Breast epithelium (tissue), 4 donors: ENCODE measurements around the gene IGF2BP1. TPM values are rescaled to one million over a fixed set of nuclear protein-coding genes. Genes with fewer than 3 reads are reported as not detected.

Experiments used
- DNase-seq, 2 donors: peaks; one replicate each; pipeline ENCODE4 v3.0.0-alpha.2; 2019; ENCODE audit warnings: low spot score in 2 of 2
- H3K27ac ChIP-seq, 2 donors: fragments of 200-600 bp; sonication (generic) in 1 of 2; one replicate each; pipeline ENCODE4 v1.5.1; 2016 to 2019; ENCODE audit warnings: mild to moderate bottlenecking in 1 of 2
- H3K27me3 ChIP-seq, 2 donors: fragments of 200-600 bp; sonication (generic) in 1 of 2; one replicate each; pipeline versions ENCODE4 v1.5.1 to v1.6.0; 2017 to 2019; ENCODE audit warnings: control low read depth in 1 of 2, mild to moderate bottlenecking in 1 of 2
- H3K36me3 ChIP-seq: fragments of 200-600 bp; one replicate; pipeline ENCODE4 v1.5.1; 2019
- H3K4me1 ChIP-seq, 2 donors: fragments of 200-600 bp; sonication (generic); one replicate each; pipeline ENCODE4 v1.5.1; 2016 to 2019; ENCODE audit warnings: control low read depth in 1 of 2
- H3K4me3 ChIP-seq, 3 donors: fragments of 200-600 bp; sonication (generic); 1 replicate in 2 of 3; 2 replicates in 1 of 3; pipeline ENCODE4 v1.5.1; 2016 to 2019; ENCODE audit warnings: mild to moderate bottlenecking in 3 of 3, moderate library complexity in 2 of 3
- H3K9me3 ChIP-seq, 2 donors: fragments of 200-600 bp; sonication (generic) in 1 of 2; one replicate each; pipeline ENCODE4 v1.5.1; 2016 to 2019; ENCODE audit warnings: control low read depth in 1 of 2
- POLR2A ChIP-seq: fragments of 450-650 bp; IDR thresholded peaks from one replicate; pipeline ENCODE4 v1.6.1; 2016; ENCODE audit warnings: antibody characterized with exemption, mild to moderate bottlenecking, moderate library complexity
- POLR2AphosphoS5 ChIP-seq, 3 donors: sonication (generic); formaldehyde crosslinking; IDR thresholded peaks; one replicate each; pipeline ENCODE4 v1.6.1; 2017; ENCODE audit warnings: antibody characterized with exemption in 3 of 3
- intact Hi-C: fragments of 100-400 bp; cut with DNase I; formaldehyde crosslinking; loops from one replicate; pipeline ENCODE4 v1.15.1; 2023; ENCODE audit warnings: low total_unique reads
- total RNA-seq, 3 donors: library from RNA; depleted of rRNA; stranded (reverse); fragments of >200 nt; gene quantifications; one replicate each; pipeline ENCODE4 v1.1.0, GENCODE V29; 2016
- TF ChIP-seq, protein P1 (sequence below), 3 donors: fragments of 450-650 bp; IDR thresholded peaks; one replicate each; pipeline ENCODE4 v1.5.1; 2016 to 2017; ENCODE audit warnings: antibody characterized with exemption in 3 of 3, mild to moderate bottlenecking in 3 of 3, moderate library complexity in 3 of 3

The IGF2BP1 gene
- total RNA-seq, 3 donors from 2014 or later, result not detected

DNA sequence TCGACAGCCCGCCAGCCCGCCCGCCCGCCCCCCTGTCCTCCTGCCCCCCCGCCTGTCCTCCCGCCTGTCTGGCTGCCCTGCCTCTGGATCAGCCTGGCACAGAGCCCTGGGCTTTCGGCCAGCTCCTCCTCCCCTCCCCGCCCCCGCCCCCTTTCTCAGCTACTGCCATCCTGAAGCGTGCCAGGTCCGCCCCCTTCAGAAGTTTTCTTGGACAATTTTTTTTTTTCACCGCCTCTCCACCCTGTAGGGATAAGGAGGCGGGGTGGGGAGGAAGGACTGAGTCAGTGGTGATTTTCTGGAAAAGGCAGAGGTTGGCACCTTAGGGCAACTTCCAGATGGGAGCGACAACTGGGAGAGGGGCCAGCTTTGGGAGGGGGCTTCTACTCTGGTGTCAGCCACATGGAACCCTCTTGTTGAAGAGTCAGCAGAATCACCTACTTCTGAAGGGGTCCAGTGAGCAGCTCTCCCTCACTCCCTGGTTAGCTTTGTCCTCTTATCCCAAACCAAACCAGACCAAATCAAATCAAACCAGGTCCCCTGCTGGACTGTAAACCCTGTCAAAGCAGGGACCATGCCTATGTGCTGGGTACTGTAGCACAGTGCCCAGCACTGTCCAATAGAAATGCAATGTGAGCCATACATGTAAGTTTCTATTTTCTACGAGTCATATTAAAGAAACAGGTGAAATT, 19.7 kb downstream of the IGF2BP1 start:
- no peak for DNase-seq
- no peaks in the 10 kb centered on the region for H3K9me3 ChIP-seq
- intact Hi-C loops, result no loop called here
- no peaks in the 10 kb centered on the region for H3K36me3 ChIP-seq
- H3K27me3 ChIP-seq, result peaks cover 5 to 60% of the 10 kb centered on the region in 2 donors
- no peak overlapping the region for H3K27ac ChIP-seq
- H3K4me1 ChIP-seq, result peaks cover 0 to 6% of the 10 kb centered on the region in 2 donors
- H3K4me3 ChIP-seq, result no peak overlapping the region
- TF ChIP-seq POLR2AphosphoS5 (IDR thresholded peaks at IDR 0.05), result no peak
- TF ChIP-seq, protein P1, sequence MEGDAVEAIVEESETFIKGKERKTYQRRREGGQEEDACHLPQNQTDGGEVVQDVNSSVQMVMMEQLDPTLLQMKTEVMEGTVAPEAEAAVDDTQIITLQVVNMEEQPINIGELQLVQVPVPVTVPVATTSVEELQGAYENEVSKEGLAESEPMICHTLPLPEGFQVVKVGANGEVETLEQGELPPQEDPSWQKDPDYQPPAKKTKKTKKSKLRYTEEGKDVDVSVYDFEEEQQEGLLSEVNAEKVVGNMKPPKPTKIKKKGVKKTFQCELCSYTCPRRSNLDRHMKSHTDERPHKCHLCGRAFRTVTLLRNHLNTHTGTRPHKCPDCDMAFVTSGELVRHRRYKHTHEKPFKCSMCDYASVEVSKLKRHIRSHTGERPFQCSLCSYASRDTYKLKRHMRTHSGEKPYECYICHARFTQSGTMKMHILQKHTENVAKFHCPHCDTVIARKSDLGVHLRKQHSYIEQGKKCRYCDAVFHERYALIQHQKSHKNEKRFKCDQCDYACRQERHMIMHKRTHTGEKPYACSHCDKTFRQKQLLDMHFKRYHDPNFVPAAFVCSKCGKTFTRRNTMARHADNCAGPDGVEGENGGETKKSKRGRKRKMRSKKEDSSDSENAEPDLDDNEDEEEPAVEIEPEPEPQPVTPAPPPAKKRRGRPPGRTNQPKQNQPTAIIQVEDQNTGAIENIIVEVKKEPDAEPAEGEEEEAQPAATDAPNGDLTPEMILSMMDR (IDR thresholded peaks at IDR 0.05), result no peak
- TF ChIP-seq POLR2A, result no peak

DNA sequence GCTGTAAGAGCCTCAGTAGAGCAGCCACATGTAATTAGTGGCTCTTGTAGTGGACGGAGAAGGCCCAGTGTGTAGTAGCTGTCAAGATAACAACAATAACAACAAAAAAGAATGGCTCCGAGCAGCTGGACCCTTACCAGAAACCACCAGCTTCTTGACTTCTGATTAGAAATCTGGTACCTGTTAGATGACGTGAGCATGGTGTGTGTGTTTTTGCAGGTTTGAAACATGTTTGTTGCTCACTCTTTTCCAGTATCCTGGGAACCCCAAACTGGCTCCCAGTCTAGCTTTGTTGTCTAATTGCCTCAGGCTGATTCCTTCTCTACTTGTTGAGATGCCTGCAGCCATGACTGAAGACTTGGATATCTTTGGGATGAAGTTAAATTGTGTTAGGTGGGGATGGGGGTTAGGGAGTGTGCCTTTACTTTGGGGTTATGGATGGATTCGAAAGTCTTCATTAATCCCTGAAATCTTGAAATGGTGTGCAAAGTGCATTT, 21.0 kb downstream of the IGF2BP1 start:
- Histone ChIP-seq H3K27me3 (peaks cover 5 to 47% of the 10 kb centered on the region in 2 donors), H3K4me1 (peaks cover 0 to 6% of the 10 kb centered on the region in 2 donors)

DNA sequence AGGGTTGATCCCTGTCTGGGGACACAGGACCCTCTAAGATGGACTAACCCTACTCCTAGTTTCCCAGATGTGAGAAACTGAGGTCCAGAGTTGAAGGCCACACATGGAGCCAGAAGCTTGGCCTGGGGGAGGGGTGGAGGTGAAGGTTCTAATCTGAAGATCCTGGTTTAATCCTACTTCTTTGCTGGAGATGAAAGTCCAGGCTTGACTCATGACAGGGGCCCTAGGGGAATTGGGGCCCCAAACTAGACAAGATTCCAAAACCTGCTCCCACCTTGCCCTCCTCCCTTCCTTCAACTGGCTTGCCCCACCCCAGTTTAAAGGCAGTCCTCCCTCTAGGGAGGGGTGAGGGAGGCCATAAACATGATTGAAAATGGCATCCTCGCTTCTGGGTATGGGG, 21.6 kb downstream of the IGF2BP1 start:
- peaks cover 0 to 3% of the 10 kb centered on the region in 2 donors for H3K4me1 ChIP-seq
- peaks cover 5 to 46% of the 10 kb centered on the region in 2 donors for H3K27me3 ChIP-seq
- DNase-seq, result no peak
- intact Hi-C loops, result no loop called here
- TF ChIP-seq, protein P1 (IDR thresholded peaks at IDR 0.05), result no peak
- TF ChIP-seq POLR2AphosphoS5 (IDR thresholded peaks at IDR 0.05) (no peak), POLR2A (no peak)
- H3K9me3 ChIP-seq, result no peaks in the 10 kb centered on the region
- H3K36me3 ChIP-seq, result no peaks in the 10 kb centered on the region
- H3K27ac ChIP-seq, result no peak overlapping the region
- H3K4me3 ChIP-seq, result no peak overlapping the region

More for the DNA sequence above, 21.0 kb downstream of the IGF2BP1 start:
- Histone ChIP-seq H3K4me3 (no peak overlapping the region), H3K9me3 (no peaks in the 10 kb centered on the region), H3K36me3 (no peaks in the 10 kb centered on the region), H3K27ac (no peak overlapping the region)
- DNase-seq, result no peak
- TF ChIP-seq POLR2A (no peak), POLR2AphosphoS5 (IDR thresholded peaks at IDR 0.05) (no peak)
- TF ChIP-seq, protein P1 (IDR thresholded peaks at IDR 0.05), result no peak
- intact Hi-C loops, result no loop called here

DNA sequence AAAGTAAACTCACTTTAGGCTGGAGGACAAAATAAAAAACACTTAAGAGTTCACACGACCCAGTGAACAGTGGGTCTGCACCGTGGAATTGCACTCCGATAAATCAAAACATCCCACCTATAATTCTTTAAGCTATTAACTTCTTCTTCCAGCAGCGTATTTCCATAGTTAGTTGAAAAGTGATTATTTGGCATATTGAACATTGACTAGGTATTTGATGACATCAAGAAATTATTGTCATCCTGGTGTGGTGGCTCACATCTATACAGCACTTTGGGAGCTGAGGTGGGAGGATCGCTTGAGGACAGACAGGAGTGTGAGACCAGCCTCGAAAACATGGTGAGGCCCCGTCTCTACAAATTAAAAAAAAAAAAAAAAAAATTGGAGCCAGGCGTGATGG, 23.4 kb downstream of the IGF2BP1 start:
- H3K4me3 ChIP-seq, result no peak overlapping the region
- no peaks in the 10 kb centered on the region for H3K4me1 ChIP-seq
- no peak overlapping the region for H3K27ac ChIP-seq
- no peak for TF ChIP-seq POLR2AphosphoS5 (IDR thresholded peaks at IDR 0.05)
- TF ChIP-seq, protein P1 (IDR thresholded peaks at IDR 0.05), result no peak
- TF ChIP-seq POLR2A, result no peak
- peaks cover 0 to 27% of the 10 kb centered on the region in 2 donors for H3K27me3 ChIP-seq
- no peaks in the 10 kb centered on the region for H3K9me3 ChIP-seq
- no peak for DNase-seq
- intact Hi-C loops, result no loop called here
- no peaks in the 10 kb centered on the region for H3K36me3 ChIP-seq

DNA sequence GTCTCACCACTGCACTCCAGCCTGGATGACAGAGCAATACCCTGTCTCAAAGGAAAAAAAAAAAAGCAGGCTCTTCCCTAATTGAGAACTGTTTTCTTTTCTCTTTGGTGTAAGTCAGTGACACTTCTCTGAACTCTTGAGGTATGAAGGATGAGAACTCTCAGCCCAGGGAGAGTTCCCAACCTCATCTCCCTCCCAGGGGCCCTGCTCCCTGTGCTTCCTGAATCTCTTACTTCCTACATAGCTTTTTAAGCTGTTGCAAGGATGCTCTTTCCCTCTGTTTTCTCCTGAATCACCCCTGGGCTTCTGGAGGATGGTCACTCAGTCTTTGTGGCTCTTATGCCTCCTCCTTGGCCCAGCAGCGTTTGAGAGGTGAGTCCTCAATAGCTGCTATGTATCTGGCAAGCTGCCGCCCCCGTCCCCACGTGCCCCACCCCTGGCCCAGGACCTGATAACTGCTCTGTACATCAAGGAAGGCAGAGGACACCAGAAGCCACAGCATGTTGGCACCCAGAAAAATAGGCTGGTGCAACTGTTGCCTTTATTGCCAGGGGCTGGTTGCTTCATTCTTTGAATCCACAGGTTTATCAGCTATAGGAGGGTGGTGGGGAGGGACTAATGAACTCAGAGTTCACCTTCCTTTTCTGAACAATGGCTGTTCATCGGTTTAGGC, 24.0 kb downstream of the IGF2BP1 start:
- peaks cover 0 to 21% of the 10 kb centered on the region in 2 donors for H3K27me3 ChIP-seq
- no peak for DNase-seq
- no peak overlapping the region for H3K4me3 ChIP-seq
- no peak for TF ChIP-seq POLR2AphosphoS5 (IDR thresholded peaks at IDR 0.05)
- no peaks in the 10 kb centered on the region for H3K36me3 ChIP-seq
- intact Hi-C loops, result no loop called here
- H3K9me3 ChIP-seq, result no peaks in the 10 kb centered on the region
- H3K27ac ChIP-seq, result no peak overlapping the region
- no peaks in the 10 kb centered on the region for H3K4me1 ChIP-seq
